ENCODE results near the gene PATJ. TPM values are rescaled to one million over a fixed set of nuclear protein-coding genes. Genes with fewer than 3 reads are reported as not detected.

Gene PATJ
- total and polyA plus RNA-seq, 2 experiments from 2014 or later, result 35.3 to 68.4 TPM

DNA sequence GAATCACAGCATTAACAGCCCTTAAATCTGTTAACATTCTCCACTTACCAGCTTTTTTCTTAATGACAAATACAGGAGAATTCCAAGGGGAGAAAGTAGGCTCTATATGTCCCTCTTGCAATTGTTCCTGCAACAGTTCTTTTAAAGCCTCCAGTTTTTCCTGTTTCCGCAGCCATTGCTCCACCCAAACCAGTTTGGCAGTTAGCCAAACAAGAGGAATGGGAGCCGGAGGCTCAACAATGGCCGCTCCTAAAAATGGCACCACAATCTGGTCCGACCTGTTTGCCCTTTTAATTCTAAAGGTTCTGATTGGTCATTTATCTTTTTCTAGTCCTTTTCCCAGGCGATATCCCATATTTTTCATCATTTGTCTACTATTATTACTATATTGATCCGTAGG lies 438.4 kb downstream of the PATJ start (continued):
- no peak for TF ChIP-seq ZNF114 (CRISPR knock-in tag; IDR thresholded peaks at IDR 0.05)
- TF ChIP-seq POLR2AphosphoS5 (IDR thresholded peaks at IDR 0.05; ENCODE audit: low read depth), result no peak
- TF ChIP-seq REST (IDR thresholded peaks at IDR 0.05; ENCODE audit: unreplicated experiment), result no peak
- 0 out of 2 replicates have a peak, but pooled peaks have one; percentile 19 for TF ChIP-seq NANOG (IDR thresholded peaks at IDR 0.05; ENCODE audit: borderline replicate concordance)

GRCh38 chr1:62181532-62181931 lies 439.3 kb downstream of the PATJ start:
- ATAC-seq, result peak; percentile 71
- Histone ChIP-seq H3K9me2 (ENCODE audit: insufficient read depth) (peaks cover 4% of the 10 kb centered on the region; the same call in 1 of the 2 replicates), H3K27ac (ENCODE audit: low read depth) (peak overlapping the region; percentile 96), H4K20me1 (replicated peaks; ENCODE audit: insufficient read depth) (no peaks in the 10 kb centered on the region), H3K79me2 (replicated peaks; ENCODE audit: insufficient read depth) (0 out of 2 replicates have a peak, but pooled peaks cover 6% of the 10 kb centered on the region), H3F3A (replicated peaks; ENCODE audit: low read depth) (no peaks in the 10 kb centered on the region; the same call in 1 of the 2 replicates), H3K4me2 (peak overlapping the region; percentile 65), H3K4me3 (peak overlapping the region; percentile 33), H2AFZ (no peak overlapping the region), H3K36me3 (ENCODE audit: insufficient read depth) (no peaks in the 10 kb centered on the region), H3K27me3 (ENCODE audit: insufficient read depth) (no peaks in the 10 kb centered on the region), H3K4me1 (ENCODE audit: insufficient read depth) (peaks cover 62% of the 10 kb centered on the region)
- Mint-ChIP-seq H3K36me3 (ENCODE audit: low read depth) (no peaks in the 10 kb centered on the region), H3K9me3 (no peaks in the 10 kb centered on the region), H3K4me3 (peak overlapping the region; percentile 62), H3K4me1 (peaks cover 76% of the 10 kb centered on the region), H3K27me3 (ENCODE audit: insufficient read depth, low read depth, poor library complexity) (peaks cover 4% of the 10 kb centered on the region), H3K27ac (peak overlapping the region; percentile 79)
- DNase-seq (ENCODE audit: low spot score), result peak; percentile 80
- TF ChIP-seq ZNF114 (CRISPR knock-in tag; IDR thresholded peaks at IDR 0.05), result no peak
- TF ChIP-seq REST (IDR thresholded peaks at IDR 0.05; ENCODE audit: unreplicated experiment), result no peak
- TF ChIP-seq, protein P1, sequence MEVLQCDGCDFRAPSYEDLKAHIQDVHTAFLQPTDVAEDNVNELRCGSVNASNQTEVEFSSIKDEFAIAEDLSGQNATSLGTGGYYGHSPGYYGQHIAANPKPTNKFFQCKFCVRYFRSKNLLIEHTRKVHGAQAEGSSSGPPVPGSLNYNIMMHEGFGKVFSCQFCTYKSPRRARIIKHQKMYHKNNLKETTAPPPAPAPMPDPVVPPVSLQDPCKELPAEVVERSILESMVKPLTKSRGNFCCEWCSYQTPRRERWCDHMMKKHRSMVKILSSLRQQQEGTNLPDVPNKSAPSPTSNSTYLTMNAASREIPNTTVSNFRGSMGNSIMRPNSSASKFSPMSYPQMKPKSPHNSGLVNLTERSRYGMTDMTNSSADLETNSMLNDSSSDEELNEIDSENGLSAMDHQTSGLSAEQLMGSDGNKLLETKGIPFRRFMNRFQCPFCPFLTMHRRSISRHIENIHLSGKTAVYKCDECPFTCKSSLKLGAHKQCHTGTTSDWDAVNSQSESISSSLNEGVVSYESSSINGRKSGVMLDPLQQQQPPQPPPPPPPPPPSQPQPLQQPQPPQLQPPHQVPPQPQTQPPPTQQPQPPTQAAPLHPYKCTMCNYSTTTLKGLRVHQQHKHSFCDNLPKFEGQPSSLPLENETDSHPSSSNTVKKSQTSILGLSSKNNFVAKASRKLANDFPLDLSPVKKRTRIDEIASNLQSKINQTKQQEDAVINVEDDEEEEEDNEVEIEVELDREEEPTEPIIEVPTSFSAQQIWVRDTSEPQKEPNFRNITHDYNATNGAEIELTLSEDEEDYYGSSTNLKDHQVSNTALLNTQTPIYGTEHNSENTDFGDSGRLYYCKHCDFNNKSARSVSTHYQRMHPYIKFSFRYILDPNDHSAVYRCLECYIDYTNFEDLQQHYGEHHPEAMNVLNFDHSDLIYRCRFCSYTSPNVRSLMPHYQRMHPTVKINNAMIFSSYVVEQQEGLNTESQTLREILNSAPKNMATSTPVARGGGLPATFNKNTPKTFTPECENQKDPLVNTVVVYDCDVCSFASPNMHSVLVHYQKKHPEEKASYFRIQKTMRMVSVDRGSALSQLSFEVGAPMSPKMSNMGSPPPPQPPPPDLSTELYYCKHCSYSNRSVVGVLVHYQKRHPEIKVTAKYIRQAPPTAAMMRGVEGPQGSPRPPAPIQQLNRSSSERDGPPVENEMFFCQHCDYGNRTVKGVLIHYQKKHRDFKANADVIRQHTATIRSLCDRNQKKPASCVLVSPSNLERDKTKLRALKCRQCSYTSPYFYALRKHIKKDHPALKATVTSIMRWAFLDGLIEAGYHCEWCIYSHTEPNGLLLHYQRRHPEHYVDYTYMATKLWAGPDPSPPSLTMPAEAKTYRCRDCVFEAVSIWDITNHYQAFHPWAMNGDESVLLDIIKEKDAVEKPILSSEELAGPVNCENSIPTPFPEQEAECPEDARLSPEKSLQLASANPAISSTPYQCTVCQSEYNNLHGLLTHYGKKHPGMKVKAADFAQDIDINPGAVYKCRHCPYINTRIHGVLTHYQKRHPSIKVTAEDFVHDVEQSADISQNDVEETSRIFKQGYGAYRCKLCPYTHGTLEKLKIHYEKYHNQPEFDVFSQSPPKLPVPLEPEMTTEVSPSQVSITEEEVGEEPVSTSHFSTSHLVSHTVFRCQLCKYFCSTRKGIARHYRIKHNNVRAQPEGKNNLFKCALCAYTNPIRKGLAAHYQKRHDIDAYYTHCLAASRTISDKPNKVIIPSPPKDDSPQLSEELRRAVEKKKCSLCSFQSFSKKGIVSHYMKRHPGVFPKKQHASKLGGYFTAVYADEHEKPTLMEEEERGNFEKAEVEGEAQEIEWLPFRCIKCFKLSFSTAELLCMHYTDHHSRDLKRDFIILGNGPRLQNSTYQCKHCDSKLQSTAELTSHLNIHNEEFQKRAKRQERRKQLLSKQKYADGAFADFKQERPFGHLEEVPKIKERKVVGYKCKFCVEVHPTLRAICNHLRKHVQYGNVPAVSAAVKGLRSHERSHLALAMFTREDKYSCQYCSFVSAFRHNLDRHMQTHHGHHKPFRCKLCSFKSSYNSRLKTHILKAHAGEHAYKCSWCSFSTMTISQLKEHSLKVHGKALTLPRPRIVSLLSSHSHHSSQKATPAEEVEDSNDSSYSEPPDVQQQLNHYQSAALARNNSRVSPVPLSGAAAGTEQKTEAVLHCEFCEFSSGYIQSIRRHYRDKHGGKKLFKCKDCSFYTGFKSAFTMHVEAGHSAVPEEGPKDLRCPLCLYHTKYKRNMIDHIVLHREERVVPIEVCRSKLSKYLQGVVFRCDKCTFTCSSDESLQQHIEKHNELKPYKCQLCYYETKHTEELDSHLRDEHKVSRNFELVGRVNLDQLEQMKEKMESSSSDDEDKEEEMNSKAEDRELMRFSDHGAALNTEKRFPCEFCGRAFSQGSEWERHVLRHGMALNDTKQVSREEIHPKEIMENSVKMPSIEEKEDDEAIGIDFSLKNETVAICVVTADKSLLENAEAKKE (CRISPR knock-in tag; IDR thresholded peaks at IDR 0.05), result peak; percentile 98
- TF ChIP-seq EZH2 (IDR thresholded peaks at IDR 0.05; ENCODE audit: low read depth, unreplicated experiment), result no peak
- no peak for TF ChIP-seq EZH2phosphoT487 (IDR thresholded peaks at IDR 0.05; ENCODE audit: unreplicated experiment)
- TF ChIP-seq STAT1 (IDR thresholded peaks at IDR 0.05; ENCODE audit: unreplicated experiment), result no peak
- peak; percentile 67 for TF ChIP-seq POLR2AphosphoS5 (IDR thresholded peaks at IDR 0.05; ENCODE audit: low read depth)
- TF ChIP-seq ZNF331 (CRISPR knock-in tag; IDR thresholded peaks at IDR 0.05; ENCODE audit: low read depth), result no peak
